ENCODE results near the gene AGBL2.
"Not testable (repeated sequence)": the region's sequence is repeated elsewhere in the genome, so short reads cannot be mapped to it uniquely, and the experiment has no call there.

AGBL2 gene

DNA sequence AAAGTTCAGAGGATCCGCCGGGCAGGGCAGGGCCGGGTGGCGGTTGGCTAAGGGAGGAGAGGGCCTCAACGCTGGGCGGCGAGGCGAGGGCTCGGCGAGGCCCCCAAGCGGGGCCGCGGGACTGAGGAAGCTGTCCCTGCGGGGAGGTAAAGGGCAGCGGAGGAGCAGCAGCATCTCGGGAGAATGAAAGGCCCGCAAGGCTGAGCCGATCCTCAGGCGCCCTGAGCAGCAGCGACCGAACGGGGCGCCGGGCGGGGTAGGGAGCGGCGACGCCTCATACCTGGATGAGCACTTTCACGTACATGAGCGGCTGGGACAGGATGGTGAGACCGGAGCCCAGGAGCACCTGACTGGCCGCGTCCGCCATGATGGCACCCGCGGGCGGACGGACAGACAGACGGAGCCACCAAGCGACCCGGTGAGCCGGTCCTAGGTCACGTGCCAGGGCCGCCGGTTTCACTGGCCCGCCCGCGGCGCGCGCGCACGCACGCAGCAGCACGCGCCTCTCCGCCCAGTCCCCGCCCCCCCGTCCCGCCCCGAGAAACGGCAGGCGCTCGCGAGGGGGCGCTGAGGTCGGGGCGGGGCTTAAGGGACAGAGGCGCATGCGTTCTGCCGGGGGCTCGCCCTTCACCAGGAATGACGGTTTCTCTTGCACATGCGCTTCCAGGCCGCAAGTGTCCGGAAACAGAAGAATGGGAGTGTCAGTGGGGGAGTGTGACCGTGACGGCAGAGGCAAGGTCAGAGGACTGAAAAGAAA is 72.9 kb downstream of the AGBL2 start, which contains the start of gene MTCH2:
TSS of gene MTCH2 (minus strand) at position 461 of the 757 bp plus-strand sequence. CDS start at position 367, 94 bp downstream.
- DNase-seq (ENCODE audit: insufficient read length, low spot score) (peak; percentile 75), FAIRE-seq (no peak)
- TF ChIP-seq, protein P1, sequence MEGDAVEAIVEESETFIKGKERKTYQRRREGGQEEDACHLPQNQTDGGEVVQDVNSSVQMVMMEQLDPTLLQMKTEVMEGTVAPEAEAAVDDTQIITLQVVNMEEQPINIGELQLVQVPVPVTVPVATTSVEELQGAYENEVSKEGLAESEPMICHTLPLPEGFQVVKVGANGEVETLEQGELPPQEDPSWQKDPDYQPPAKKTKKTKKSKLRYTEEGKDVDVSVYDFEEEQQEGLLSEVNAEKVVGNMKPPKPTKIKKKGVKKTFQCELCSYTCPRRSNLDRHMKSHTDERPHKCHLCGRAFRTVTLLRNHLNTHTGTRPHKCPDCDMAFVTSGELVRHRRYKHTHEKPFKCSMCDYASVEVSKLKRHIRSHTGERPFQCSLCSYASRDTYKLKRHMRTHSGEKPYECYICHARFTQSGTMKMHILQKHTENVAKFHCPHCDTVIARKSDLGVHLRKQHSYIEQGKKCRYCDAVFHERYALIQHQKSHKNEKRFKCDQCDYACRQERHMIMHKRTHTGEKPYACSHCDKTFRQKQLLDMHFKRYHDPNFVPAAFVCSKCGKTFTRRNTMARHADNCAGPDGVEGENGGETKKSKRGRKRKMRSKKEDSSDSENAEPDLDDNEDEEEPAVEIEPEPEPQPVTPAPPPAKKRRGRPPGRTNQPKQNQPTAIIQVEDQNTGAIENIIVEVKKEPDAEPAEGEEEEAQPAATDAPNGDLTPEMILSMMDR (IDR thresholded peaks at IDR 0.05; ENCODE audit: insufficient read depth, missing control alignments), result peak; percentile 15

DNA sequence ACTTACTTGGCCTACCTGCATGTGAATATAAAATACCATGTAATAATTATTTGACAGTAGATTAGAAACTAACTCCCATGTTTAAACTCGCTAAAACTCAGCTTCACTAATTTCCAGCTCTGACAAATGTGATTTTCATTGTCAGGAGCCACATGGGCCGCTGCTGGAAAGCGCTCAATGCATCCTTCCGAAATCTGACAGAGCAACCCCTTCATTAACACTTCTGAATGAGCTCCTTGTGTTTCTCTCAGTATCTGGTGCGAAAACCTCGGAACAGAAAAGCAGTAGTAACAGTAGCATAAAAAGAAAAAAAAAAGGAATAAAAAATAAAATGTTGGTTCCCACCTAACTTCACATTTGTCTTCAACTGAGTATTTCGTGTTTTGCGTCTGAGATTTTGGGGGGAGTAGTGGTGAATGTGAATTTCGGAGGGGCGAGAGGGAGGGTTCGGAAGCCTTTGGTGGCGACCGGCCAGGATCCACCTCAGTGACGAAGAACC is 73.5 kb downstream of the AGBL2 start:
- TF ChIP-seq, protein P1 (IDR thresholded peaks at IDR 0.05; ENCODE audit: insufficient read depth, missing control alignments), result no peak
- FAIRE-seq (no peak), DNase-seq (ENCODE audit: insufficient read length, low spot score) (no peak)

DNA sequence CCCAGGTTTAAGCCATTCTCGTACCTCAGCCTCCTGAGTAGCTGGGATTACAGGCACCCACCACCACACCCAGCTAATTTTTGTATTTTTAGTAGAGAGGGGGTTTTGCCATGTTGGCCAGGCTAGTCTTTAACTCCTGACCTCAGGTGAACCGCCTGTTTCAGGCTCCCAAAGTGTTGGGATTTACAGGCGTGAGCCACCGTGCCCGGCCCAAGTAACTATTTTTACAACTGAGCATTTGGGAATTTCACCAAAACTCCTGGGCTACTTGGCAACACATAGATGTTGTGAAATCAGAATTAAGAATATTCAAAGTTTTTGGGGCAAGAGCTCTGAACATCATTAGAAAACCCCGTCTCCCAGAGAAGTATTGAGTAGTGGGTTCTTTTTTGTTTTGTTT is 74.7 kb downstream of the AGBL2 start:
- not testable (repeated sequence) for DNase-seq (ENCODE audit: insufficient read length, low spot score); FAIRE-seq

DNA sequence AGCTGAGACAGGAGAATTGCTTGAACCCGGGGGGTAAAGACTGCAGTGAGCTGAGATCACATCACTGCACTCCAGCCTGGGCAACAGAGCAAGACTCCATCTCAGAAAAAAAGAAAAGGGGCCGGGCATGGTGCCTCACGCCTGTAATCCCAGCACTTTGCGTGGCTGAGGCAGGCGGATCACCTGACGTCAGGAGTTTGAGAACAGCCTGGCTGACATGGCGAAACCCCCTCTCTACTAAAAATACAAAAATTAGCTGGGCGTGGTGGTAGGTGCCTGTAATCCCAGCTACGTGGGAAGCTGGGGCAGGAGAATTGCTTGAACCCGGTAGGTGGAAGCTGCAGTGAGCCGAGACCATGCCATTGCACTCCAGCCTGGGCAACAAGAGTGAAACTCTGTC is 78.8 kb downstream of the AGBL2 start:
- not testable (repeated sequence) for DNase-seq (ENCODE audit: insufficient read length, low spot score); FAIRE-seq

DNA sequence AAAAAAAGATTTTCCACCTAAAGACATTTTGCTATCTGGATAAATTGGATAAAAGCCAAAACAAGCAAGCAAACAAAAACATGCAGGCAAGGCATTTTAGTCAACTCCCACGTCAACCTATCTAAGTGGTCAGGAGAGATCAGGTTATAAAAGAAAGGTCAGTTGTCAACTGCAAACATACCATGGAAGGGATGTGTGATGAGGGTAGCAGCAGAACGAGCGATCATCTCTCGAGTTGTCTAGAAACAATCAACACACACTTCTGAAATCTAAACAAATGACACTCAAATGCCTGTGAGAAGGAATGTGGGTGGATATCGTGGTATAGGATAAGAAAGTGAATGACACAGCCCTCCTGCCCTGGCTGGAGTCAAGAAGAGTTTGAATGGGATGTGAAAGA is 83.7 kb downstream of the AGBL2 start:
- TF ChIP-seq, protein P1 (IDR thresholded peaks at IDR 0.05; ENCODE audit: insufficient read depth, missing control alignments), result no peak

DNA sequence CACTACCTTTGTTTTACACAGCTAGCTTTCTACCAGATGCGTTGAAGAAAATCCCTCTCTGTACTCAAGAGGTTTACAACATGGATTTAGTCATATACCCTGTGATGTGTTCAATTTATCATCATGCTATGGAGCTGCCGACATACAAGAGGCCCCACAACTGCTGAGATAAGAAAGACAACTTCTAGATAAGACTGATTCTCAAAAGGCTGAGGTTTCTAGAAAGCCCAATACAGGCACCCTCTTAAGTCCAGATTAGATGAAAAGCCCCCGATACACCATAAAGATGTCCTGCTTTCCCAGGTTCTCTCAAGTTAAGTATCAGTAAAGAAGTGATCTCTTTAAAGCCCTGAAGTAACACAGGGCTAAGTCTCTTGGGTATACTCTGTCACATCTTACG is 87.1 kb downstream of the AGBL2 start:
- no peak for FAIRE-seq
- no peak for DNase-seq (ENCODE audit: insufficient read length, low spot score)
- TF ChIP-seq, protein P1 (IDR thresholded peaks at IDR 0.05; ENCODE audit: insufficient read depth, missing control alignments), result no peak

More for the DNA sequence above, 83.7 kb downstream of the AGBL2 start:
- DNase-seq (ENCODE audit: insufficient read length, low spot score) (no peak), FAIRE-seq (no peak)

DNA sequence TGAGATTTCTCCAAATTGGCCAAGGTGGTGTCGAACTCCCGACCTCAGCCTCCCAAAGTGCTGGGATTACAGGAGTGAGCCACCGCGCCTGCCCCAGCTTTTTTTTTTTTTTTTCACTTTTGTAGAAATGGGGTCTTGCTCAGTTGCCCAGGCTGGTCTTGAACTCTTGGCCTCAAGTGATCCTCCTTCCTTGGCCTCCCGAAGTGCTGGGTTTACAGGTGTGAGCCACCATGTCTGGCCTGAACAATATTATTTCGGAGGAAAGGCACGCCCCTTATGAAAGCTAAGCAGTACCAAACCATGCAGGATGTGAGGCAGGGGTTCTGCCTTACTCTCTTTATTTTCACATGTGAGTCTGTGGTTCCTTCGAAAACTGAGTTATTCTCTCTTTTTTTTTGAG is 88.9 kb downstream of the AGBL2 start:
- TF ChIP-seq, protein P1 (IDR thresholded peaks at IDR 0.05; ENCODE audit: insufficient read depth, missing control alignments), result no peak
- FAIRE-seq (no peak), DNase-seq (ENCODE audit: insufficient read length, low spot score) (no peak)

DNA sequence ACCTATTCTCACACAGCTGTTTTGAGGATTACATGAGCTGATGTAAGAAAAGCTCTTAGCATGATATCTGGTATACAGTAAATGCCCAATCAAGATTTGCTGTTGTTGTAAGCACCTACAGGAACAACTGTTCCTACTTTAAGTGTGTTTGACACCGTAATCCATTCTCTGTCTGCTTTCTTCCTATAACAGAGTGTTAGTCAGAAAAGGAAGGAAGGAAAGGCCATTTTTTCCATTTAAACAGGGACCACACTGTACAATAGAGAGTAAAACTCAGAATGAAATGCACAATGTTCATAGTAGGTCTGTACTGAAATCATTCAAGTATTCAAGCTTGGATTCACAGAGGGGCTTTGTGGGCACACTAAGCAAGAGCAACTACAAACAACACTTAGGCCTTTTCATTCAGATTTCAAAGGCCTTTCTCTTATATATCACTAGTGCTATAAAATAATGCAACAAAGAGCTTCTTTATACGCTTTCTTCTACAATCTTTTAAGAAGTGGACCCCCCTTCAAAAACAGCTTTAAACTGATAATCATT is 94.3 kb downstream of the AGBL2 start:
- DNase-seq (ENCODE audit: insufficient read length, low spot score) (no peak), FAIRE-seq (peak; percentile 77)
- TF ChIP-seq, protein P1 (IDR thresholded peaks at IDR 0.05; ENCODE audit: insufficient read depth, missing control alignments), result no peak
